Putamen (tissue), 1 donor: ENCODE measurements around the gene UNC13B.

Experiments
- DNase-seq: peaks from one replicate; pipeline ENCODE4 v3.0.0-alpha.2; 2016; ENCODE audit warnings: low spot score

Gene UNC13B

GRCh38 chr9:35335164-35335563, 173.4 kb downstream of the UNC13B start:
- DNase-seq = no peak

DNA sequence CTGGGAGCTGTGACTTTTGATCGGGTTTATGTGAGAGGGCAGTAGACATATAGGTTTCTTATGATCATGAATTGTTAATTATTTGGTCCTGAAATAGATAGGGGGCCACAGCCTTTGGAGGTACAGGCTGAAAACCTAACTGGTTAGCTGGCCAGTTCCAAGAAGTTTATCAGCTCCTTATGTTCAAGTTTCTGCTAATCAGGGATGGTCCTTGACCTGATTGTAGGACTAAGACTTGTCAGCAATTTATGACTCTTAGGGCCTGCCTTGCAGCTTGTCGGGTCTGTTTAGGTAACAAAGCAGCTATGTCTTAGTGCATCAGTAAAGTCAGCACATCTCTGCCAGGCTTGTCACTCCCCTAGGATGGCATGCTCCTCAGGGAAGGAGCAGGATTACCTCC, 176.3 kb downstream of the UNC13B start:
- DNase-seq = no peak

- DNase-seq = no peak
These were observed 176.9 kb downstream of the UNC13B start for GRCh38 chr9:35338561-35339274.

GRCh38 chr9:35340046-35340445, 178.2 kb downstream of the UNC13B start:
- no peak for DNase-seq

DNA sequence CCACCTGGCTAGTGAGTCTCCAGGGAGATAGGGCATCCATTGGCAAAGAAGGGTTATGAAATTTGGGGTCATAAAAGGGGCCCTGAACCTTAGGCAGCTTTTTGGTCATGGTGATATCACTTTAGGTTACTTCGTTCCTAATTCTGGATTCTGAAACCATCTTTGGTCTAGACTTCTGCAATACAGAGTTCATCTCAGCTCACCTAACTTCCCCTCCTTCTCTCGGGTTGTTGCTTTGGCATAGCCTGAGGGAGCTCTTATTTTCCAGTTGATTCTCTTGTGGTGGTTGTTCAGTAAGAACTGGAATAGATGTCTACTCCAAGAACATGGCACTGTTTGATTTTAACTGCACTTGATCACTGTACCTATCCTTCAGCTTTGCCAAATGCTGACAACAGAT, 179.2 kb downstream of the UNC13B start:
- no peak for DNase-seq

- peak; percentile 69 for DNase-seq
These were observed 179.8 kb downstream of the UNC13B start for GRCh38 chr9:35341585-35341984.

- no peak for DNase-seq
These were observed 180.6 kb downstream of the UNC13B start for GRCh38 chr9:35342221-35342958.

DNA sequence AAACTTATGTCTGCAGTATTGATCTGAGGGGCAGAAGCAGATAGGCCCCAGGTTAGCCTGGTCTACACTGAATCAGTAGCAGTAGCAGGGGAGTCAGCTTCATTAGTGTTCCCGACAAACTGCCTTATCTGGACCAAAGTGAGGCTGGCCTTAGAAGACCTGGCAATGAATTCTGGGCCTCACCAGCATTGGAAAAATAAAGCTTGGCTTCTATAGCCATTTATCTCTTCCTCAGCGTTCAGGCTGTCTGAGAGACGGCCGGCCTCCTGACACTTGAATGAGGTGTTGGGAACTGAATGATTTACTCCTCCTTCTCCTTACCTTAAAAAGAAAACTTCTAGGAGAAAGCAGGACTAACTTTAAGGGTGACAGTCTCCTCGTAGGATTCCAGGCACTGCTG, 186.3 kb downstream of the UNC13B start:
- DNase-seq = no peak

GRCh38 chr9:35349287-35349990, 187.6 kb downstream of the UNC13B start:
- no peak for DNase-seq

DNA sequence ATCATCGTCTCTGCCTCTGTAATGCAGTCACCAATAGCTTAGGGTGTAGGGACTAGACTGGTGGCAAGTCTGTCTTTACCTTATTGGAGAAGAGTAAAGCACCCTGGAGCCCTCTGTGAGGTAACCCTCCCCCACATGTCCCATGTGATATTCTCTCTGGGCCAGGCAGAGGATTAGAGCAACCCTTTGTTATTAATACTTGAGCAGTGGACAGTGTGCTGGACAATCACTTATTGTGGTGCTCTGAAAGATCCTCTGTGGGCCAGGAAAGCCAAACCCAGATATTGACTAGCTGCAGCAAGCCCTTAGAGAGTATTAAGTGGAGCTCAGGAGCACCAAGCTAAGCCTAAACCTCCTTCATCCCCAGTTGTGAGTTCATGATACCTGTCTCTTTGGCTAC, 188.4 kb downstream of the UNC13B start:
- peak; percentile 75 for DNase-seq

- DNase-seq = no peak
These were observed 189.2 kb downstream of the UNC13B start for GRCh38 chr9:35350827-35351549.

GRCh38 chr9:35353731-35354365, 192.0 kb downstream of the UNC13B start:
- DNase-seq = no peak

GRCh38 chr9:35355939-35356338, 194.1 kb downstream of the UNC13B start:
- no peak for DNase-seq

DNA sequence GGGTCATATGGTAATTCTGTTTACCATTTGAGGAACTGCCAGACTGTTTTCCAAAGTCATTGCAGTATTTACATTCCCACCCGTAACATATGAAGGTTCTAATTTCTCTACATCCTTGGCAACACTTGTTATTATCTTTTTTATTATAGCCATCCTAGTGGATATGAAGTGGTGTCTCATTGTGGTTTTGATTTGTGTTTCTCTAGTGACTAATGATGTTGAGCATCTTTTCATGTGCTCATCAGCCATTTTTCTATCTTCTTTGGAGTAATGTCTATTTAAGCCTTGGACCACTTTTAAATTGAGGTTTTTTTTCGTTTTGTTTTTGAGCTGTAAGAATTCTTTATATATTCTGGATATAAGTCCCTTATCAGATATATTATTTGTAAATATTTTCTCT, 195.3 kb downstream of the UNC13B start:
- DNase-seq = no peak

DNA sequence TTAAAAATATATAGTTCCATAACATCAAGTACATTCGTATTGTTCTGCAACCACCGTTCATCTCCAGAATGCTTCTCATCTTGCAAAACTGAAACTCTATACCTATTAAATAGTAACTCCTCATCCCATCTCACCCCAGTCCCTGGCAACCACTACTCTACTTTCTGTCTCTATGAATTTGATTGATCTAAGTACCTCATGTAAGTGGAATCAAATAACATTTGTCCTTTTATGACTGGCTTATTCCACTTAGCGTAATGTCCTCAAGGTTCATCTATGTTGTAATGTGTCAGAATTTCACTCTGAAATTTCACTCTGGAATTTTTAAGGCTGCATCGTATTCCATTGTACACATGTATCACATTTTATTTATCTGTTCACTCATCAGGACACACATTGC, 196.0 kb downstream of the UNC13B start:
- DNase-seq = no peak

GRCh38 chr9:35364817-35365585, 203.2 kb downstream of the UNC13B start:
- DNase-seq = no peak

DNA sequence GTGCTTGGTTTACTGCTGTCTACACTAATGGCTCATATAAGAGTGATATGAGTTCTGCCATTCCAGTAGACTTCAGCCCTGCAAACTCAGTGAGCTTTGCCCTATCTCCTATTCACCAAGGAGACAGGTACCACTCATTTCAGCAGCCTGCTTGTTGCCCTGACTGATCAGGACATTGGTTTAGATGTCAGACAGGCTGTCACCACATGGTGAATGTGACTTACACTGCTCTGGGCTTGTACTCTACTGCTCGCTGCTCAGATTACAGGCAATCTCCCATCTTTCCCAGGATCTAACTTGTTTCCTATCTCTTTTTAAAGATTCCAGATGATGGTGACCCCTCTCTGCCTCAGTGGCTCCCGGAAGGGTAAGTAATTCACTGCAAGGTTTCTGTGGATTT, 204.8 kb downstream of the UNC13B start:
- no peak for DNase-seq

DNA sequence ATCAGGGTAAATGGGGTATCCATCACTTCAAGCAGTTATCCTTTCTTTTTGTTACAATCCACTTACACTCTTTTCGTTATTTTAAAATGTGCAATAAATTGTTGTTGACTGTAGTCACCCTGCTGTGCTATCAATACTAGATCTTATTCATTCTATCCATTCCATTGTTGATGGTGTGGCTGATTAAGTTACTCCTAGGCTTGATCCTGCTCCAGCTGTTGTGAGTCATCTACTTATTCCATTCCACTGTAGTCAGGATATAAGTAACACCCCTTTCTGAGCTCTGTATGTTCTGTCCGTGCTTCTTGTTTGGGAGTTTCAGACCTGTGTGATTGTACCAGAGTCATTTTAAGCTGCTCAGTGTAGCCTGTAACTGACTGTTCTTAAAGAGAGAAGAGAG, 205.6 kb downstream of the UNC13B start:
- no peak for DNase-seq

DNA sequence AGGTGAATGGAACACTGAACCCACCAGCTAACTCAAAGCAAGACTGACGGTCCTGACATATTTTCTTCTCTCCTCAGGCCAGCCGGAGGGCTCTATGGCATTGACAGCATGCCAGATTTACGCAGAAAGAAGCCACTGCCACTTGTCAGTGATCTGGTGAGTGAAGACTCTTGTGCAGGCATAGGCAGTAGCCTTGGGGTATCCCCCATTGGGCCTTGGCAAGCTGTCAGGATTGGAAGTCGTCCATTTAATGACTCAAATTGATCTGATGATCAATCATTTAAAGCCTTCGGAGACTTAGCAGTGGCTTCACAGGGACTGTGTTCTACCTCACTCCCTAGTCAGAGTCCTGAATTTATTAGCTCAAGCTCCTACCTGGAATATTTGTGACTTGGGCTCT, 208.4 kb downstream of the UNC13B start:
- no peak for DNase-seq

DNA sequence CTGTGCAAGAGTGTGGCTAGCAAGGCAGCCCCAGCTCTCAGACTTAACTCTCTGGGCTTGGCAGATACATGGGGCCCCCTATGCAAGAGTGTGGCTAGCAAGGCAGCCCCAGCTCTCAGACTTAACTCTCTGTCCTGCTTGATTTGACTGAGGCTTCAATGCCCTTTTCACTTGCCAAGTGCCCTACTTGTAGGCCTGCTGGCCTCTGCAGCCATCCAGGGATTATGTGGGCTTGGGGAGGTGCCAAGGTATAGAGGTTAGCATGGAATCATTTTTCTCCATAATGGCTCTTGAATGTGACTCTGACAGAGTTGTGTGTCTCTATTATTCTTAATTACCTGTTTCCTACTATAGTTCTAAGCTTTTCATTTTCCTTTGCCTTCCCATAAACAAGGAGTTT, 212.6 kb downstream of the UNC13B start:
- DNase-seq = no peak

DNA sequence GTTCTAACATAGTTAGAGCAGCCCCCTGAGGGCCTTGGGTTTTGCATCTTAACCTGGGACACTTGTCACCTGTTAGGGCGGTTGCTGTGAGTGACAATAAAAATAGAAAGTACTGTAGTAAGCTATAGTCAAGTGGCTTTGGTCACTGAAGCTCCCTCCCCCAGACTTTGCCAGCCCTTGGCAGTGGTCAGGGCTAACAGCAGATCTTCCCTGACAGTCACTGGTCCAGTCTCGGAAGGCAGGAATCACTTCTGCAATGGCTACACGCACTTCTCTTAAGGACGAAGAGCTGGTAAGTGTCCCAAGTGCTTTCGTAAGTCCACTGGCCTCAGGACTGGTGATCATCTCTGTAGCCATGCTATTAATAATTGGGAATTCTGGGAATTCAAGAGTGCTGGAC, 213.1 kb downstream of the UNC13B start:
- DNase-seq = no peak
